ENCODE results near the gene ZNF273.
"Not testable (repeated sequence)": the region's sequence is repeated elsewhere in the genome, so short reads cannot be mapped to it uniquely, and the experiment has no call there.

DNA sequence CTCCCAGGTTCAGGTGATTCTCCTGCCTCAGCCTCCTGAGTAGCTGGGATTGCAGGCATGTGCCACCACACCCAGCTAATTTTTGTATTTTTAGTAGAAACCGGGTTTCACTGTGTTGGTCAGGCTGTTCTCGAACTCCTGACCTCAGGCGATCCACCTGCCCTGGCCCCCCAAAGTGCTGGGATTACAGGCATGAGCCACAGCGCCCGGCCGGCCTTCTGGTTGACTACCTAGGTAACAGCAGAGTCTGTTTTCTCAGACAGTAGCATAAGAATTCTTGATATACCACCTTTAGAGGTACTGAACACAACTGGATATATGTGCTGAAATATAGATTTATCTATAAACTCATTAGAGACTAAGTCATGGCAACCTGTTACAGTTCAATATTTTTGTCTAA, 36.9 kb downstream of the ZNF273 start:
- TF ChIP-seq, protein P1, sequence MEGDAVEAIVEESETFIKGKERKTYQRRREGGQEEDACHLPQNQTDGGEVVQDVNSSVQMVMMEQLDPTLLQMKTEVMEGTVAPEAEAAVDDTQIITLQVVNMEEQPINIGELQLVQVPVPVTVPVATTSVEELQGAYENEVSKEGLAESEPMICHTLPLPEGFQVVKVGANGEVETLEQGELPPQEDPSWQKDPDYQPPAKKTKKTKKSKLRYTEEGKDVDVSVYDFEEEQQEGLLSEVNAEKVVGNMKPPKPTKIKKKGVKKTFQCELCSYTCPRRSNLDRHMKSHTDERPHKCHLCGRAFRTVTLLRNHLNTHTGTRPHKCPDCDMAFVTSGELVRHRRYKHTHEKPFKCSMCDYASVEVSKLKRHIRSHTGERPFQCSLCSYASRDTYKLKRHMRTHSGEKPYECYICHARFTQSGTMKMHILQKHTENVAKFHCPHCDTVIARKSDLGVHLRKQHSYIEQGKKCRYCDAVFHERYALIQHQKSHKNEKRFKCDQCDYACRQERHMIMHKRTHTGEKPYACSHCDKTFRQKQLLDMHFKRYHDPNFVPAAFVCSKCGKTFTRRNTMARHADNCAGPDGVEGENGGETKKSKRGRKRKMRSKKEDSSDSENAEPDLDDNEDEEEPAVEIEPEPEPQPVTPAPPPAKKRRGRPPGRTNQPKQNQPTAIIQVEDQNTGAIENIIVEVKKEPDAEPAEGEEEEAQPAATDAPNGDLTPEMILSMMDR (IDR thresholded peaks at IDR 0.05; ENCODE audit: low read length), result not testable (repeated sequence)
- TF ChIP-seq EZH2 (IDR thresholded peaks at IDR 0.05; ENCODE audit: borderline replicate concordance, low read length), result not testable (repeated sequence)
